ENCODE measurements around the gene OAS2.
"Not testable (repeated sequence)": the region's sequence is repeated elsewhere in the genome, so short reads cannot be mapped to it uniquely, and the experiment has no call there.

The OAS2 gene

GRCh38 chr12:112942572-112942971, 35.7 kb upstream of the OAS2 start:
- H3K27ac Mint-ChIP-seq, result no peak overlapping the region
- no peaks in the 10 kb centered on the region for H3K9me3 Mint-ChIP-seq

DNA sequence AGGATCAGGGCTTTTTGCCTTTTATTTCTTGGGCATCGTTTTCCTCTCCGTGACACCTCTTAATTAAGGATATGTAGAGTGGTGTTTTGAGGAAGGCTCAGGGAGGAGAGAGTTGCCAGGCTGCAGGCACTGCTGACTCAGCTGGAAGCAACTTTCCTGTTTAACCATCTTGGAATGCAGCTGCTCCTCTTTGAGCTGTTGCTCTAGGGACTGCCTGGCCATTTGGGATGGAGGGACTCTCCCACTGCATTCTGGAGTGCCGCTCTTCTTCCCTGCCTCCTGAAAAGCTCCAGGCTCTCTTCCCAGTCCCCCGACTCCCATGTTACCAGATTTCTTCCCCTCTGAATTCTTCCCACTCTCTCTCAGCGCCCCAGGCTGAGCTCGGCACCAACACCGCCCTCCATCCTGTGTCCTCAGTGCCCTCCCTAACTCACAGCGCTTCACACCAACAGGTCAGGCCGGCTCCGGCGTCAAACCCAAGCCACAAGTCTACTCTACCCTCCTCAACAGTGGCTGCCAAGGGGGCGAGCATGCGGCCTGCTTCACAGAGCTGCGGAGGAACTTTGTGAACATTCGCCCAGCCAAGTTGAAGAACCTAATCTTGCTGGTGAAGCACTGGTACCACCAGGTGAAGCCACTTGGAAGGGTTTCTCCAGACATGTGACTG, 34.2 kb upstream of the OAS2 start:
- H3K27me3 Mint-ChIP-seq, result no peaks in the 10 kb centered on the region
- no peak overlapping the region for H3K4me3 Mint-ChIP-seq
- peaks cover 14% of the 10 kb centered on the region for H3K36me3 Mint-ChIP-seq

More at GRCh38 chr12:112942572-112942971, 35.7 kb upstream of the OAS2 start:
- DNase-seq (ENCODE audit: low spot score in 2 of 2) (no peak), ATAC-seq (ENCODE audit: low read depth) (no peak)
- no peaks in the 10 kb centered on the region for H3K27me3 Mint-ChIP-seq
- peaks cover 21% of the 10 kb centered on the region for H3K4me1 Mint-ChIP-seq
- peaks cover 14% of the 10 kb centered on the region for H3K36me3 Mint-ChIP-seq
- no peak overlapping the region for H3K4me3 Mint-ChIP-seq

GRCh38 chr12:112945515-112945914, 32.8 kb upstream of the OAS2 start:
- Mint-ChIP-seq H3K27ac (no peak overlapping the region), H3K36me3 (peaks cover 18% of the 10 kb centered on the region), H3K4me3 (no peak overlapping the region), H3K4me1 (no peaks in the 10 kb centered on the region), H3K9me3 (no peaks in the 10 kb centered on the region), H3K27me3 (no peaks in the 10 kb centered on the region)
- ATAC-seq (ENCODE audit: low read depth) (no peak), DNase-seq (ENCODE audit: low spot score in 2 of 2) (no peak)

More for the DNA sequence above, 34.2 kb upstream of the OAS2 start:
- no peak for DNase-seq (ENCODE audit: low spot score in 2 of 2)
- Mint-ChIP-seq H3K9me3 (no peaks in the 10 kb centered on the region), H3K27ac (no peak overlapping the region), H3K4me1 (peaks cover 12% of the 10 kb centered on the region)
- no peak for ATAC-seq (ENCODE audit: low read depth)

- H3K27ac Mint-ChIP-seq, result no peak overlapping the region
- DNase-seq (ENCODE audit: low spot score in 2 of 2) (no peak), ATAC-seq (ENCODE audit: low read depth) (no peak)
- H3K4me3 Mint-ChIP-seq, result no peak overlapping the region
- H3K9me3 Mint-ChIP-seq, result no peaks in the 10 kb centered on the region
- peaks cover 18% of the 10 kb centered on the region for H3K36me3 Mint-ChIP-seq
- H3K27me3 Mint-ChIP-seq, result no peaks in the 10 kb centered on the region
- no peaks in the 10 kb centered on the region for H3K4me1 Mint-ChIP-seq
Measured at GRCh38 chr12:112946236-112947000, 31.9 kb upstream of the OAS2 start.

- peaks cover 22% of the 10 kb centered on the region for H3K36me3 Mint-ChIP-seq
- no peak overlapping the region for H3K27ac Mint-ChIP-seq
- no peaks in the 10 kb centered on the region for H3K4me1 Mint-ChIP-seq
- H3K4me3 Mint-ChIP-seq, result no peak overlapping the region
- peaks cover 2% of the 10 kb centered on the region for H3K9me3 Mint-ChIP-seq
- H3K27me3 Mint-ChIP-seq, result no peaks in the 10 kb centered on the region
- DNase-seq (ENCODE audit: low spot score in 2 of 2) (no peak), ATAC-seq (ENCODE audit: low read depth) (no peak)
Measured at GRCh38 chr12:112947314-112947713, 31.0 kb upstream of the OAS2 start.

GRCh38 chr12:112947761-112948160, 30.6 kb upstream of the OAS2 start:
- H3K9me3 Mint-ChIP-seq, result peaks cover 5% of the 10 kb centered on the region
- H3K36me3 Mint-ChIP-seq, result peaks cover 26% of the 10 kb centered on the region
- no peak overlapping the region for H3K4me3 Mint-ChIP-seq
- no peak for ATAC-seq (ENCODE audit: low read depth)
- DNase-seq (ENCODE audit: low spot score in 2 of 2), result no peak
- H3K27me3 Mint-ChIP-seq, result no peaks in the 10 kb centered on the region
- no peak overlapping the region for H3K27ac Mint-ChIP-seq
- H3K4me1 Mint-ChIP-seq, result no peaks in the 10 kb centered on the region

DNA sequence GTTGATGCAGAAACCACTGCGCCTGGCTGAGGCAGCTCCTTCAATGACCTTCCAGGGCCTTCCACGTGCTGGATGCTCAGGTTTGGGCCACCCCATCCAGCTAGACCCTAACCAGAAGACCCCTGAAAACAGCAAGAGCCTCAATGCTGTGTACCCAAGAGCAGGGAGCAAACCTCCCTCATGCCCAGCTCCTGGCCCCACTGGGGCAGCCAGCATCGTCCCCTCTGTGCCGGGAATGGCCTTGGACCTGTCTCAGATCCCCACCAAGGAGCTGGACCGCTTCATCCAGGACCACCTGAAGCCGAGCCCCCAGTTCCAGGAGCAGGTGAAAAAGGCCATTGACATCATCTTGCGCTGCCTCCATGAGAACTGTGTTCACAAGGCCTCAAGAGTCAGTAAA, 29.5 kb upstream of the OAS2 start:
- H3K27ac Mint-ChIP-seq, result no peak overlapping the region
- H3K36me3 Mint-ChIP-seq, result peaks cover 29% of the 10 kb centered on the region
- H3K4me3 Mint-ChIP-seq, result no peak overlapping the region
- no peaks in the 10 kb centered on the region for H3K27me3 Mint-ChIP-seq
- no peaks in the 10 kb centered on the region for H3K4me1 Mint-ChIP-seq
- peaks cover 5% of the 10 kb centered on the region for H3K9me3 Mint-ChIP-seq
- ATAC-seq (ENCODE audit: low read depth) (no peak), DNase-seq (ENCODE audit: low spot score in 2 of 2) (no peak)

GRCh38 chr12:112950701-112951100, 27.6 kb upstream of the OAS2 start:
- DNase-seq (ENCODE audit: low spot score in 2 of 2), result no peak
- no peaks in the 10 kb centered on the region for H3K27me3 Mint-ChIP-seq
- H3K9me3 Mint-ChIP-seq, result peaks cover 5% of the 10 kb centered on the region
- no peak overlapping the region for H3K4me3 Mint-ChIP-seq
- no peaks in the 10 kb centered on the region for H3K4me1 Mint-ChIP-seq
- ATAC-seq (ENCODE audit: low read depth), result no peak
- peaks cover 25% of the 10 kb centered on the region for H3K36me3 Mint-ChIP-seq
- H3K27ac Mint-ChIP-seq, result no peak overlapping the region

GRCh38 chr12:112957125-112957524, 21.2 kb upstream of the OAS2 start:
- H3K27me3 Mint-ChIP-seq; H3K4me1 Mint-ChIP-seq; ATAC-seq (ENCODE audit: low read depth); DNase-seq (ENCODE audit: low spot score in 2 of 2); H3K4me3 Mint-ChIP-seq; H3K27ac Mint-ChIP-seq: not testable (repeated sequence)
- peaks cover 56% of the 10 kb centered on the region for H3K36me3 Mint-ChIP-seq
- peaks cover 15% of the 10 kb centered on the region for H3K9me3 Mint-ChIP-seq

DNA sequence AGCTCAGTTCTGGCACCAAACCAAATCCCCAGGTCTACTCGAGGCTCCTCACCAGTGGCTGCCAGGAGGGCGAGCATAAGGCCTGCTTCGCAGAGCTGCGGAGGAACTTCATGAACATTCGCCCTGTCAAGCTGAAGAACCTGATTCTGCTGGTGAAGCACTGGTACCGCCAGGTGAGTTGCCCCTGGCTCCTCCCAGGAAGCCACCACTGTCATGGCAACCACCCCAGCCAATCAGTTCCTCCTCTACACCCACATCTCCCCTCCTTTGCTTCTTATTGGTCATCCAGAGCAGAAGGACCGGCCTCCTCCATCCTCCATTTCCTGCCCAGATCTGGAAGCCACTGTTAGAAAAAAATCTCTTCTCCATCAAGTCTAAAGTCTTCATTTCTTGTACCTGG, 17.2 kb upstream of the OAS2 start:
- Mint-ChIP-seq H3K4me1 (no peaks in the 10 kb centered on the region), H3K27ac (no peak overlapping the region), H3K36me3 (peaks cover 52% of the 10 kb centered on the region), H3K4me3 (no peak overlapping the region), H3K27me3 (no peaks in the 10 kb centered on the region), H3K9me3 (peaks cover 10% of the 10 kb centered on the region)
- DNase-seq (ENCODE audit: low spot score in 2 of 2) (no peak), ATAC-seq (ENCODE audit: low read depth) (no peak)

DNA sequence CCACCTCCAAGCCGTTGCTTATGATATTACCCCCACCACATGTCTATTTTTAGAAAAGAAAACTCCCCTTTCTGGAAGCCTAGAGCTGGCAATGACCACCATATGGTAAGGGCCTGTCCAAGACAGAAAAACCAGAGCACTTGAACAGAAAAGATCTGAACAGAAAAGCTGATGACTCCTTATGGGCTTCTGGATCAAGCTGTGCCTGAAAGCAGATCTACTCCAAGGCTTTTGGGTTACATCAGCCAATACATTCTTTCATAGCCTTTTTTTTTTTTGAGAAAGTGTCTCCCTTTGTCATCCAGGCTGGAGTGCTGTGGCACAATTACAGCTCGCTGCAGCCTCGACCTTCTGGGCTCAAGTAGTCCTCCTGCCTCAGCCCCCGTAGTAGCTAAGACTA, 16.8 kb upstream of the OAS2 start:
- H3K4me3 Mint-ChIP-seq, result no peak overlapping the region
- H3K27ac Mint-ChIP-seq, result no peak overlapping the region
- H3K9me3 Mint-ChIP-seq, result peaks cover 10% of the 10 kb centered on the region
- no peaks in the 10 kb centered on the region for H3K27me3 Mint-ChIP-seq
- H3K4me1 Mint-ChIP-seq, result no peaks in the 10 kb centered on the region
- H3K36me3 Mint-ChIP-seq, result peaks cover 51% of the 10 kb centered on the region
- DNase-seq (ENCODE audit: low spot score in 2 of 2) (no peak), ATAC-seq (ENCODE audit: low read depth) (no peak)

DNA sequence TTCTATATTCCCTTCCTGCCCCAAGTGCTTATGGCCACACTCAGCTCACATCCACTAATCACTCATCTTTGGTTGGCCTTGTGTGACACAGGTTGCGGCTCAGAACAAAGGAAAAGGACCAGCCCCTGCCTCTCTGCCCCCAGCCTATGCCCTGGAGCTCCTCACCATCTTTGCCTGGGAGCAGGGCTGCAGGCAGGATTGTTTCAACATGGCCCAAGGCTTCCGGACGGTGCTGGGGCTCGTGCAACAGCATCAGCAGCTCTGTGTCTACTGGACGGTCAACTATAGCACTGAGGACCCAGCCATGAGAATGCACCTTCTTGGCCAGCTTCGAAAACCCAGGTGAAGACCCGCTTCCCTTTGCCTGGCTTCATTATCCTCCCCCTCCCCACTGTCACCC, 15.8 kb upstream of the OAS2 start:
- Mint-ChIP-seq H3K27ac (no peak overlapping the region), H3K9me3 (peaks cover 8% of the 10 kb centered on the region), H3K4me3 (no peak overlapping the region), H3K27me3 (no peaks in the 10 kb centered on the region), H3K36me3 (peaks cover 46% of the 10 kb centered on the region), H3K4me1 (no peaks in the 10 kb centered on the region)
- ATAC-seq (ENCODE audit: low read depth) (no peak), DNase-seq (ENCODE audit: low spot score in 2 of 2) (no peak)

GRCh38 chr12:112963227-112963861, 15.0 kb upstream of the OAS2 start:
- ATAC-seq (ENCODE audit: low read depth) (no peak), DNase-seq (ENCODE audit: low spot score in 2 of 2) (no peak)
- Mint-ChIP-seq H3K9me3 (peaks cover 5% of the 10 kb centered on the region), H3K36me3 (peaks cover 39% of the 10 kb centered on the region), H3K4me1 (no peaks in the 10 kb centered on the region), H3K4me3 (no peak overlapping the region), H3K27me3 (no peaks in the 10 kb centered on the region), H3K27ac (no peak overlapping the region)

- no peak for DNase-seq (ENCODE audit: low spot score in 2 of 2)
- Mint-ChIP-seq H3K36me3 (peaks cover 33% of the 10 kb centered on the region), H3K4me1 (no peaks in the 10 kb centered on the region), H3K27ac (no peak overlapping the region), H3K9me3 (peaks cover 5% of the 10 kb centered on the region), H3K27me3 (no peaks in the 10 kb centered on the region), H3K4me3 (no peak overlapping the region)
- ATAC-seq (ENCODE audit: low read depth), result no peak
Measured at GRCh38 chr12:112964067-112964670, 14.2 kb upstream of the OAS2 start.

Measured in memory B cell (primary cell).